ENCODE data around the gene ZNF541.
A peak's percentile ranks its signal among the peaks of the same experiment; 100 is the strongest.

Gene ZNF541

GRCh38 chr19:47560999-47561398 is 11.9 kb downstream of the ZNF541 start:
- Histone ChIP-seq H3K79me2 (ENCODE audit: low read length) (no peaks in the 10 kb centered on the region), H3K4me3 (ENCODE audit: low read length) (no peak overlapping the region), H2AFZ (ENCODE audit: low read length) (no peak overlapping the region), H3K36me3 (replicated peaks; ENCODE audit: insufficient read depth, low read length) (no peaks in the 10 kb centered on the region), H3K27ac (ENCODE audit: low read length) (no peak overlapping the region), H3K4me1 (ENCODE audit: low read length) (peaks cover 13% of the 10 kb centered on the region), H3K9ac (ENCODE audit: low read length) (no peak overlapping the region), H3K9me2 (replicated peaks; ENCODE audit: insufficient read depth, low read length) (no peaks in the 10 kb centered on the region), H3F3A (ENCODE audit: insufficient read depth, low read length) (peaks cover 12% of the 10 kb centered on the region), H4K20me1 (ENCODE audit: insufficient read depth, low read length) (no peaks in the 10 kb centered on the region), H3K4me2 (ENCODE audit: low read depth, low read length) (peak overlapping the region; percentile 37; the same call in 1 of the 2 replicates), H3K27me3 (replicated peaks; ENCODE audit: insufficient read depth, low read length) (peaks cover 28% of the 10 kb centered on the region), H3K9me3 (replicated peaks; ENCODE audit: insufficient read depth, low read length) (no peaks in the 10 kb centered on the region)
- TF ChIP-seq EZH2phosphoT487 (IDR thresholded peaks at IDR 0.05; ENCODE audit: low read length) (no peak), EZH2 (optimal IDR thresholded peaks at IDR 0.05; ENCODE audit: low read depth, low read length) (no peak)
- TF ChIP-seq, protein P1, sequence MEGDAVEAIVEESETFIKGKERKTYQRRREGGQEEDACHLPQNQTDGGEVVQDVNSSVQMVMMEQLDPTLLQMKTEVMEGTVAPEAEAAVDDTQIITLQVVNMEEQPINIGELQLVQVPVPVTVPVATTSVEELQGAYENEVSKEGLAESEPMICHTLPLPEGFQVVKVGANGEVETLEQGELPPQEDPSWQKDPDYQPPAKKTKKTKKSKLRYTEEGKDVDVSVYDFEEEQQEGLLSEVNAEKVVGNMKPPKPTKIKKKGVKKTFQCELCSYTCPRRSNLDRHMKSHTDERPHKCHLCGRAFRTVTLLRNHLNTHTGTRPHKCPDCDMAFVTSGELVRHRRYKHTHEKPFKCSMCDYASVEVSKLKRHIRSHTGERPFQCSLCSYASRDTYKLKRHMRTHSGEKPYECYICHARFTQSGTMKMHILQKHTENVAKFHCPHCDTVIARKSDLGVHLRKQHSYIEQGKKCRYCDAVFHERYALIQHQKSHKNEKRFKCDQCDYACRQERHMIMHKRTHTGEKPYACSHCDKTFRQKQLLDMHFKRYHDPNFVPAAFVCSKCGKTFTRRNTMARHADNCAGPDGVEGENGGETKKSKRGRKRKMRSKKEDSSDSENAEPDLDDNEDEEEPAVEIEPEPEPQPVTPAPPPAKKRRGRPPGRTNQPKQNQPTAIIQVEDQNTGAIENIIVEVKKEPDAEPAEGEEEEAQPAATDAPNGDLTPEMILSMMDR (IDR thresholded peaks at IDR 0.05; ENCODE audit: low read length) = no peak
- DNase-seq = peak; percentile 76

DNA sequence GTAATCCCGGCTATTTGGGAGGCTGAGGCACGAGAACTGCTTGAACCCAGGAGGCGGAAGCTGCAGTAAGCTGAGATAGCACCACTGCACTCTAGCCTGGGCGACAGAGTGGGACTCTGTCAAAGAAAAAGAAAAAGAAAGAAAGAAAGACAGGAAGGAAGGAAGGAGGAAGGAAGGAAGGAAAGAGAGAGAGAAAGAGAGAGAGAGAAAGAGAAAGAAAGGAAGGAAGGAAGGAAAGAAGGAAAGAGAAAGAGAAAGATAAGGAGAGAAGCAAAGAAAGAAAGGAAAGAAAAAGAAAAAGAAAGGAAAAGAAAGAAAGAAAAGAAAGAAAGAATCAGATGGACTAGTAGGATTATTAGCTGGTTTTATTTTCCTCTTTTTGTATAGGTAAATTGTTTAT is 22.8 kb downstream of the ZNF541 start:
- no peaks in the 10 kb centered on the region for H3K9me3 ChIP-seq (replicated peaks; ENCODE audit: insufficient read depth, low read length)
- no peaks in the 10 kb centered on the region for H3K79me2 ChIP-seq (ENCODE audit: low read length)
- H3K4me3 ChIP-seq (ENCODE audit: low read length) = no peak overlapping the region
- H3K36me3 ChIP-seq (replicated peaks; ENCODE audit: insufficient read depth, low read length) = no peaks in the 10 kb centered on the region
- no peak overlapping the region for H2AFZ ChIP-seq (ENCODE audit: low read length)
- TF ChIP-seq EZH2phosphoT487 (IDR thresholded peaks at IDR 0.05; ENCODE audit: low read length) (no peak), EZH2 (optimal IDR thresholded peaks at IDR 0.05; ENCODE audit: low read depth, low read length) (no peak)
- TF ChIP-seq, protein P1 (IDR thresholded peaks at IDR 0.05; ENCODE audit: low read length) = no peak
- no peak overlapping the region for H3K27ac ChIP-seq (ENCODE audit: low read length)
- H3K9ac ChIP-seq (ENCODE audit: low read length) = no peak overlapping the region
- no peaks in the 10 kb centered on the region for H4K20me1 ChIP-seq (ENCODE audit: insufficient read depth, low read length)
- H3K4me2 ChIP-seq (ENCODE audit: low read depth, low read length) = no peak overlapping the region
- peaks cover 49% of the 10 kb centered on the region for H3K27me3 ChIP-seq (replicated peaks; ENCODE audit: insufficient read depth, low read length)
- no peaks in the 10 kb centered on the region for H3F3A ChIP-seq (ENCODE audit: insufficient read depth, low read length)
- H3K4me1 ChIP-seq (ENCODE audit: low read length) = no peaks in the 10 kb centered on the region
- no peaks in the 10 kb centered on the region for H3K9me2 ChIP-seq (replicated peaks; ENCODE audit: insufficient read depth, low read length)
- no peak for DNase-seq

- H3K9ac ChIP-seq (ENCODE audit: low read length) = no peak overlapping the region
- no peak for DNase-seq
- TF ChIP-seq EZH2phosphoT487 (IDR thresholded peaks at IDR 0.05; ENCODE audit: low read length) (no peak), EZH2 (optimal IDR thresholded peaks at IDR 0.05; ENCODE audit: low read depth, low read length) (no peak)
- TF ChIP-seq, protein P1 (IDR thresholded peaks at IDR 0.05; ENCODE audit: low read length) = no peak
These were observed 23.6 kb downstream of the ZNF541 start for GRCh38 chr19:47549261-47549862.

More at GRCh38 chr19:47549261-47549862, 23.6 kb downstream of the ZNF541 start:
- Histone ChIP-seq H2AFZ (ENCODE audit: low read length) (no peak overlapping the region), H3K27ac (ENCODE audit: low read length) (no peak overlapping the region), H3K4me2 (ENCODE audit: low read depth, low read length) (no peak overlapping the region), H3K36me3 (replicated peaks; ENCODE audit: insufficient read depth, low read length) (no peaks in the 10 kb centered on the region), H3K9me2 (replicated peaks; ENCODE audit: insufficient read depth, low read length) (no peaks in the 10 kb centered on the region), H3K4me3 (ENCODE audit: low read length) (no peak overlapping the region), H3K4me1 (ENCODE audit: low read length) (no peaks in the 10 kb centered on the region), H3K27me3 (replicated peaks; ENCODE audit: insufficient read depth, low read length) (peaks cover 55% of the 10 kb centered on the region), H3K79me2 (ENCODE audit: low read length) (no peaks in the 10 kb centered on the region), H3F3A (ENCODE audit: insufficient read depth, low read length) (no peaks in the 10 kb centered on the region), H3K9me3 (replicated peaks; ENCODE audit: insufficient read depth, low read length) (no peaks in the 10 kb centered on the region), H4K20me1 (ENCODE audit: insufficient read depth, low read length) (no peaks in the 10 kb centered on the region)
